SIG-M5 treated with dmso at 0.1 percent for 504 hours (cell line): ENCODE measurements around the gene ZNF469.
"Not testable (repeated sequence)": the region's sequence is repeated elsewhere in the genome, so short reads cannot be mapped to it uniquely, and the experiment has no call there.

Experiments used
- DNase-seq: peaks from one replicate; lab custom pipeline; 2025; ENCODE audit not compliant: unreplicated experiment; lab: John Stamatoyannopoulos, UW

ZNF469 gene

GRCh38 chr16:88358023-88358420, 24.7 kb upstream of the ZNF469 start:
- DNase-seq = no peak

GRCh38 chr16:88359008-88359407, 23.8 kb upstream of the ZNF469 start:
- no peak for DNase-seq

- not testable (repeated sequence) for DNase-seq
Observed at GRCh38 chr16:88360401-88360800, 22.4 kb upstream of the ZNF469 start.

GRCh38 chr16:88360999-88361398, 21.8 kb upstream of the ZNF469 start:
- DNase-seq = no peak

GRCh38 chr16:88361775-88362174, 21.0 kb upstream of the ZNF469 start:
- no peak for DNase-seq

- DNase-seq = no peak
Observed at GRCh38 chr16:88363239-88363891, 19.4 kb upstream of the ZNF469 start.

GRCh38 chr16:88365244-88365865, 17.4 kb upstream of the ZNF469 start:
- no peak for DNase-seq

- DNase-seq = no peak
Observed at GRCh38 chr16:88366032-88366703, 16.6 kb upstream of the ZNF469 start.

GRCh38 chr16:88366704-88367047, 16.1 kb upstream of the ZNF469 start:
- no peak for DNase-seq

GRCh38 chr16:88367560-88367959, 15.2 kb upstream of the ZNF469 start:
- DNase-seq = no peak

GRCh38 chr16:88368036-88368435, 14.7 kb upstream of the ZNF469 start:
- no peak for DNase-seq

- no peak for DNase-seq
Observed at GRCh38 chr16:88368994-88369393, 13.8 kb upstream of the ZNF469 start.

GRCh38 chr16:88369447-88370008, 13.2 kb upstream of the ZNF469 start:
- no peak for DNase-seq

- DNase-seq = no peak
Observed at GRCh38 chr16:88370365-88370764, 12.4 kb upstream of the ZNF469 start.

- DNase-seq = no peak
Observed at GRCh38 chr16:88372522-88372921, 10.2 kb upstream of the ZNF469 start.

GRCh38 chr16:88373211-88373610, 9.5 kb upstream of the ZNF469 start:
- no peak for DNase-seq

- no peak for DNase-seq
Observed at GRCh38 chr16:88373927-88374492, 8.7 kb upstream of the ZNF469 start.

GRCh38 chr16:88374736-88375135, 8.0 kb upstream of the ZNF469 start:
- DNase-seq = no peak

- DNase-seq = no peak
Observed at GRCh38 chr16:88375236-88375975, 7.4 kb upstream of the ZNF469 start.

- no peak for DNase-seq
Observed at GRCh38 chr16:88375996-88376834, 6.5 kb upstream of the ZNF469 start.
